Measurements from ENCODE around the gene STOML3.

The STOML3 gene

DNA sequence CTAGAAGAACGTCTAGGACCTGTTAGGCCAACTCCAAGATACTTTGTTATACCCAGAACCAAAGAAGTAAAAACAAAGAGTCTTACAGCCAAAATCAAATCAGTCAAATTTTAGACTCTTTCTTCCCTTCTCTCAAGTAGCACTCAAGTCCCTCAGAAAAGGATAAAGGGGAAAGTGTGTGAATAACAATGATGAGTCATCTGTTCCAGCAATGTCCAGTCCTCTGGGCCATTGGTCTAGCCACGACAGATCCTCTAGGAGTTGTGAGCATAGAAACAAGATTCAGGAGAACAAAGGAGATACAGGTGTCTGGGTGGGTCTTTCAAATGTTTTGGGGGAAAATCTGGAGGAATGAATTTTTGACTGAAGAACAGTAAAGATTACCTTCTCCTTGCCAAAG lies 36.3 kb downstream of the STOML3 start:
- in situ Hi-C loops (cut with MboI; ENCODE audit: low pct_unique_long_range_greater_than_20kb, low sequenced_read_pairs, unreplicated experiment) = no loop called here
- no peak for DNase-seq (ENCODE audit: low spot score)
- TF ChIP-seq, protein P1, sequence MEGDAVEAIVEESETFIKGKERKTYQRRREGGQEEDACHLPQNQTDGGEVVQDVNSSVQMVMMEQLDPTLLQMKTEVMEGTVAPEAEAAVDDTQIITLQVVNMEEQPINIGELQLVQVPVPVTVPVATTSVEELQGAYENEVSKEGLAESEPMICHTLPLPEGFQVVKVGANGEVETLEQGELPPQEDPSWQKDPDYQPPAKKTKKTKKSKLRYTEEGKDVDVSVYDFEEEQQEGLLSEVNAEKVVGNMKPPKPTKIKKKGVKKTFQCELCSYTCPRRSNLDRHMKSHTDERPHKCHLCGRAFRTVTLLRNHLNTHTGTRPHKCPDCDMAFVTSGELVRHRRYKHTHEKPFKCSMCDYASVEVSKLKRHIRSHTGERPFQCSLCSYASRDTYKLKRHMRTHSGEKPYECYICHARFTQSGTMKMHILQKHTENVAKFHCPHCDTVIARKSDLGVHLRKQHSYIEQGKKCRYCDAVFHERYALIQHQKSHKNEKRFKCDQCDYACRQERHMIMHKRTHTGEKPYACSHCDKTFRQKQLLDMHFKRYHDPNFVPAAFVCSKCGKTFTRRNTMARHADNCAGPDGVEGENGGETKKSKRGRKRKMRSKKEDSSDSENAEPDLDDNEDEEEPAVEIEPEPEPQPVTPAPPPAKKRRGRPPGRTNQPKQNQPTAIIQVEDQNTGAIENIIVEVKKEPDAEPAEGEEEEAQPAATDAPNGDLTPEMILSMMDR (IDR thresholded peaks at IDR 0.05; ENCODE audit: extremely low read depth, insufficient read depth, missing control alignments) = no peak

DNA sequence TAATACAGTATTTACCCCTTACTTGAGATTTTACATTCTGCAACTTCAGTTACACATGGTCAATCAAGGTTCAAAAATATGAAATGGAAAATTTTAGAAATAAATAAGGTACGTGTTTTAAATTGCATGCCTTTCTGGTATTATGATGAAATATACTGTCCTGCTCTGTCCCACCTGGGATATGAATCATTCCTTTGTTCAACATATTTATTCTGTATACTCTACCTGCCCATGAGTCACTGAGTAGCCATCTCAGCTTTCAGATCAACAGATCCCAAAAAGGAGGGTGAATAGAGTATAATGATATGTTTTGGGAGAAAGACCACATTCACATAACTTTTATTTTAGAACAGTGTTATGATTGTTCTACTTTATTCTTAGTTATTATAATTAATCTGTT lies 37.8 kb downstream of the STOML3 start:
- in situ Hi-C loops (cut with MboI; ENCODE audit: low pct_unique_long_range_greater_than_20kb, low sequenced_read_pairs, unreplicated experiment) = no loop called here
- TF ChIP-seq, protein P1 (IDR thresholded peaks at IDR 0.05; ENCODE audit: extremely low read depth, insufficient read depth, missing control alignments) = no peak
- no peak for DNase-seq (ENCODE audit: low spot score)

DNA sequence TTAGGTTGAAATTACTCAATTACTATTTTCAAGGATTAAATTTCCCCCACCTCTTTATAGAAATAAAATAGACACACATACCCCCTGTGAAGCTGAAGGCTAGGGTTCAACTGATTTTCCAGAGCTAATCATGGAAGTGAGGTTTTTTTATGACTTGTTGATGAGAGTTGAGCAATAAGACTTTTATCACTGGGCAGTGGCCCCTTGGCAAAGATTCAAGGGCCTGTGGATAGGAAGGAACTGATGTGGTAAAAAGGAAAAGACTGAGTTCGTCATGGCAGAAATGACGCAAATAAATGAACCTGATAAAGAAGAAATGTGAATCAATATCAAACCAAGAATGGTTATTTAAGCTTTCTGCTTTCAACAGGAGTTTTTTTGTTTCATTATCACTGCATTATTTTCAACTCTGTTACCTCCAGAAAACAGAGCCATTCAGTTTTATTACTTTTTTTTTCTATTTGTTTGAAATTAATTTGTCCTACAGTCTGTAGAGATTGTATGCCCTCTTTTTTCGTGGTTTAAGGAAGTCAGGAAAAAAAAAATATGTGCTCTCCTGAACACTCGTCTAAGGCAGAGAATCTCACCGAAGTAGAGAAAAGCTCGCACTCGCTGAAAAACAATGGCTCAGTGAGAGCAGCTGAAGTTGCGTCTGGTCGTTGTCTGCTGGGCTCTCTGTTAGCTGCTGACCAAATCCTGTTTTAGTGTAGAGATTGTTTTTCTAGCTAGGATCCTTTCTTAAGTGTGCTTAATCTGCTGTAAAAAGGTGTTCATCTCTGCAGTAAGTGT lies 38.9 kb downstream of the STOML3 start:
- TF ChIP-seq, protein P1 (IDR thresholded peaks at IDR 0.05; ENCODE audit: extremely low read depth, insufficient read depth, missing control alignments) = no peak
- no peak for DNase-seq (ENCODE audit: low spot score)
- in situ Hi-C loops (cut with MboI; ENCODE audit: low pct_unique_long_range_greater_than_20kb, low sequenced_read_pairs, unreplicated experiment) = no loop called here

DNA sequence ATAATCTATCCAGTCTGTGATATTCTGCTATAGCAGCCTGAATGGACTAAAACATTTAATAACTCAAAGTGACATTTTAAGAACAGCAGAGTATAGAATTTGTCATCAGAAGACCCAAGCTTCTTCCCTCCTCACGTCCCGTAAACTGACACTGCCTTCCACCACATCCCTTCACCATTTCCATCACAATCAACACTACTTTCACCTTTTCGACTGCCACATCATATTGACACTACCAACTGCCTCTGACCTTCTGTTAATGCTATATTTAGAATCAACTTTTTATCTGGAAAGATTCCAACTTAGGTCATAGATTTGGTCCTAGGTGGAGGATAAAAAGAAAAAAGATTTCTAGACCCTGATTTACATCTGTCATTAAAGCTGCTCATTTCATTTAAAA lies 39.6 kb downstream of the STOML3 start:
- no peak for DNase-seq (ENCODE audit: low spot score)
- in situ Hi-C loops (cut with MboI; ENCODE audit: low pct_unique_long_range_greater_than_20kb, low sequenced_read_pairs, unreplicated experiment) = no loop called here
- TF ChIP-seq, protein P1 (IDR thresholded peaks at IDR 0.05; ENCODE audit: extremely low read depth, insufficient read depth, missing control alignments) = no peak

DNA sequence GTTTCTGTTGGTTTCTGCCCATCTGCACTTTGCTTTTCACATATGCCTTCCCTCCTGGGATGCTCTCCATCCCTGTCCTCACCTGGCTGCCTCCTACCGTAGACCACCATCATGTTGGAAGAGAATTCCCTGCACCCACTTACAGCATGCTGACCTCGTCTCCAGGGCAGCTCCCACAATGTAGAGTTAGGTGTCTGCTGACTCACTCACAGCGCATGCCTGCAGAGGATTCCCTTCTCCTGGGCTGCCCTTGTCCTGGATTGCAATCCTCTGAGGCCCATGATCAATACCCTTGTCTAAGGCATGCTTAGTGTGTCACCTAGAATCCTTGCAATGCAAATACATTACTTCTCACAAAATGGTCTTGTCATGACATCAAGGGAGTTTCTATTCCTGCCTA lies 43.6 kb downstream of the STOML3 start:
- in situ Hi-C loops (cut with MboI; ENCODE audit: low pct_unique_long_range_greater_than_20kb, low sequenced_read_pairs, unreplicated experiment) = no loop called here

DNA sequence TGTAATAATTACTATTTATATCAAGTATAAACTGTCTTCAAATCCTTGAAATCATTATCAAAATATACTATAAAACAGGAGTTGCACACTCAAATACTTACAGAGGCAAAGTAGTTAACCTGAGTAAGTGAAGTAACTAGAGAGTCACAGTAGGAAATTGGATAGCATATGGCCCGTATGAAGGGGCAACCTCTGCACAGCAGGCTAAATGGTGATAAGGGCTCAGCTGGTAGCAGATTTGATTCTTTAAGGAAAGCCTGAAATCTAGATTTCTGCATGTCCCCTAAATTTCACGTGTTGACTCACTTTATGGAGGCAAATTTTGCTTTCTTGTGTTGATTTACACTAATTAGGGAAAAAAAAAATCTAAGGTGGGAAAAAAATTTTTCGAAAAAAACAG lies 46.4 kb downstream of the STOML3 start:
- TF ChIP-seq, protein P1 (IDR thresholded peaks at IDR 0.05; ENCODE audit: extremely low read depth, insufficient read depth, missing control alignments) = no peak
- in situ Hi-C loops (cut with MboI; ENCODE audit: low pct_unique_long_range_greater_than_20kb, low sequenced_read_pairs, unreplicated experiment) = no loop called here
- no peak for DNase-seq (ENCODE audit: low spot score)

More for the DNA sequence above, 43.6 kb downstream of the STOML3 start:
- TF ChIP-seq, protein P1 (IDR thresholded peaks at IDR 0.05; ENCODE audit: extremely low read depth, insufficient read depth, missing control alignments) = no peak
- no peak for DNase-seq (ENCODE audit: low spot score)
